Muscle layer of duodenum (tissue), 2 donors: Measurements from ENCODE around the gene CTNNA2.

Experiments used
- H3K27ac ChIP-seq: one replicate; pipeline ENCODE4 v1.7.0; 2013; ENCODE audit warnings: mild to moderate bottlenecking, low read length
- H3K27me3 ChIP-seq: one replicate; pipeline ENCODE4 v1.7.0; 2013; ENCODE audit warnings: low read depth, mild to moderate bottlenecking, control low read depth, low read length
- H3K36me3 ChIP-seq, 2 donors: one replicate each; pipeline ENCODE4 v1.7.0; 2013; ENCODE audit warnings: low read length in 2 of 2, control low read depth in 1 of 2, mild to moderate bottlenecking in 1 of 2; ENCODE audit not compliant: insufficient read depth in 2 of 2, control insufficient read depth in 1 of 2
- H3K4me1 ChIP-seq, 2 donors: one replicate each; pipeline ENCODE4 v1.7.0; 2013; ENCODE audit warnings: low read length in 2 of 2, mild to moderate bottlenecking in 2 of 2, control low read depth in 1 of 2, moderate library complexity in 1 of 2; ENCODE audit not compliant: insufficient read depth in 2 of 2, control insufficient read depth in 1 of 2
- H3K4me3 ChIP-seq, 2 donors: one replicate each; pipeline ENCODE4 v1.7.0; 2013; ENCODE audit warnings: low read length in 2 of 2, low read depth in 1 of 2, mild to moderate bottlenecking in 1 of 2
- H3K9me3 ChIP-seq, 2 donors: one replicate each; pipeline ENCODE4 v1.7.0; 2013; ENCODE audit warnings: low read length in 2 of 2, control low read depth in 1 of 2, mild to moderate bottlenecking in 1 of 2; ENCODE audit not compliant: control insufficient read depth in 1 of 2
- donor health status: healthy.

Gene CTNNA2

GRCh38 chr2:79573895-79574674 is 61.2 kb downstream of the CTNNA2 start:
- no peaks in the 10 kb centered on the region for H3K4me1 ChIP-seq
- H3K4me3 ChIP-seq: no peak overlapping the region
- no peaks in the 10 kb centered on the region for H3K36me3 ChIP-seq
- H3K27me3 ChIP-seq: no peaks in the 10 kb centered on the region
- H3K9me3 ChIP-seq: no peaks in the 10 kb centered on the region
- H3K27ac ChIP-seq: no peak overlapping the region

GRCh38 chr2:79576451-79576850 is 63.6 kb downstream of the CTNNA2 start:
- H3K4me1 ChIP-seq: no peaks in the 10 kb centered on the region
- no peak overlapping the region for H3K4me3 ChIP-seq
- H3K27ac ChIP-seq: no peak overlapping the region
- H3K27me3 ChIP-seq: no peaks in the 10 kb centered on the region
- no peaks in the 10 kb centered on the region for H3K36me3 ChIP-seq
- no peaks in the 10 kb centered on the region for H3K9me3 ChIP-seq

DNA sequence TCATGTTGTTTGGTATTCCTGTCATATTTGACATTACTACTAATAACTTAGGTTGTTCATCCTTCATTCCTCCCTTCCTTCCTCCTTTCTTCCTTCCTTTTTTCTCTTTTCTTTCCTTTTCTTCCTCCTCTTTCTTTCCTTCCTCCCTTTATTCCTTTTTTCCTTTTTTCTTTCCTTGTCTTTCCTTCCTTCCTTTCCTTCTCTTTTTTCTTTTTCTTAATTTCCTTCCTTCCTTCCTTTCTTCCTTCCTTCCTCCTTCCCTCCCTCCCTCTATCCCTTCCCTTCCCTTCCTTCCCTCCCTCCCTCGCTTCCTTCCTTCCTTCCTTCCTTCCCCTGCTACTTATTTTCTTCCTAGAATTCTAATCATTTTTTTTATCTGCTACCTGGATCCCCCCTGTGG is 66.1 kb downstream of the CTNNA2 start:
- no peak overlapping the region for H3K4me3 ChIP-seq
- H3K4me1 ChIP-seq: no peaks in the 10 kb centered on the region
- no peaks in the 10 kb centered on the region for H3K36me3 ChIP-seq

DNA sequence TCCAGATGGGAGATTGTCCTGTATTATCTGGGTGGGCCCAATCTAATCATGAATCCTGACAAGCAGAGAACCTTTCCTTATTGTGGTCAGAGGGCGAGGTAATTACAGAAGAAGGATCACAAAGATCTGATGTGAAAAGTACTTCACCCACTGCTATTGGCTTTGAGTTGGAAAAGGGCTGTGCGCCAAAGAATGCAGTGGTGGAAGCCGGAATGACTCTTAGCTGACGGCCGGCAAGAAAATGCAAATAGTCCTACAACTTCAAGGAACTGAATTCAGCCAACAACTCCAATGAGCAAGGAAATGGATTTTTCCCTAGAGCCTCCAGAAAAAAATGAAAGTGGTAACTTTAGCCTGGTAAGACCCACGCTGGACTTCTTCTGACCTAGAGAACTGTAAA is 67.3 kb downstream of the CTNNA2 start:
- H3K4me3 ChIP-seq: no peak overlapping the region

More for the DNA sequence above, 66.1 kb downstream of the CTNNA2 start:
- Histone ChIP-seq H3K27ac (no peak overlapping the region), H3K27me3 (no peaks in the 10 kb centered on the region), H3K9me3 (no peaks in the 10 kb centered on the region)

GRCh38 chr2:79585701-79586433 is 73.0 kb downstream of the CTNNA2 start:
- Histone ChIP-seq H3K27ac (no peak overlapping the region), H3K27me3 (no peaks in the 10 kb centered on the region), H3K36me3 (no peaks in the 10 kb centered on the region)

More for the DNA sequence above, 67.3 kb downstream of the CTNNA2 start:
- no peak overlapping the region for H3K27ac ChIP-seq
- H3K9me3 ChIP-seq: no peaks in the 10 kb centered on the region
- no peaks in the 10 kb centered on the region for H3K27me3 ChIP-seq
- no peaks in the 10 kb centered on the region for H3K36me3 ChIP-seq
- no peaks in the 10 kb centered on the region for H3K4me1 ChIP-seq

GRCh38 chr2:79591281-79591680 is 78.4 kb downstream of the CTNNA2 start:
- Histone ChIP-seq H3K4me1 (no peaks in the 10 kb centered on the region), H3K27me3 (no peaks in the 10 kb centered on the region), H3K36me3 (no peaks in the 10 kb centered on the region), H3K9me3 (peaks cover 0 to 5% of the 10 kb centered on the region in 2 donors), H3K4me3 (no peak overlapping the region), H3K27ac (no peak overlapping the region)

More at GRCh38 chr2:79585701-79586433, 73.0 kb downstream of the CTNNA2 start:
- no peaks in the 10 kb centered on the region for H3K4me1 ChIP-seq
- peaks cover 0 to 5% of the 10 kb centered on the region in 2 donors for H3K9me3 ChIP-seq
- no peak overlapping the region for H3K4me3 ChIP-seq

- H3K4me3 ChIP-seq: no peak overlapping the region
- H3K4me1 ChIP-seq: no peaks in the 10 kb centered on the region
- no peaks in the 10 kb centered on the region for H3K9me3 ChIP-seq
- no peaks in the 10 kb centered on the region for H3K36me3 ChIP-seq
- no peaks in the 10 kb centered on the region for H3K27me3 ChIP-seq
- H3K27ac ChIP-seq: no peak overlapping the region
These were observed 80.5 kb downstream of the CTNNA2 start for GRCh38 chr2:79593237-79593867.

- no peak overlapping the region for H3K27ac ChIP-seq
- H3K4me1 ChIP-seq: no peaks in the 10 kb centered on the region
- H3K4me3 ChIP-seq: no peak overlapping the region
- H3K27me3 ChIP-seq: no peaks in the 10 kb centered on the region
- no peaks in the 10 kb centered on the region for H3K36me3 ChIP-seq
- H3K9me3 ChIP-seq: no peaks in the 10 kb centered on the region
These were observed 83.6 kb downstream of the CTNNA2 start for GRCh38 chr2:79596403-79596802.

GRCh38 chr2:79604748-79605147 is 91.9 kb downstream of the CTNNA2 start:
- H3K27ac ChIP-seq: no peak overlapping the region
- H3K4me3 ChIP-seq: no peak overlapping the region
- no peaks in the 10 kb centered on the region for H3K9me3 ChIP-seq
- H3K4me1 ChIP-seq: no peaks in the 10 kb centered on the region
- H3K36me3 ChIP-seq: no peaks in the 10 kb centered on the region
- no peaks in the 10 kb centered on the region for H3K27me3 ChIP-seq

DNA sequence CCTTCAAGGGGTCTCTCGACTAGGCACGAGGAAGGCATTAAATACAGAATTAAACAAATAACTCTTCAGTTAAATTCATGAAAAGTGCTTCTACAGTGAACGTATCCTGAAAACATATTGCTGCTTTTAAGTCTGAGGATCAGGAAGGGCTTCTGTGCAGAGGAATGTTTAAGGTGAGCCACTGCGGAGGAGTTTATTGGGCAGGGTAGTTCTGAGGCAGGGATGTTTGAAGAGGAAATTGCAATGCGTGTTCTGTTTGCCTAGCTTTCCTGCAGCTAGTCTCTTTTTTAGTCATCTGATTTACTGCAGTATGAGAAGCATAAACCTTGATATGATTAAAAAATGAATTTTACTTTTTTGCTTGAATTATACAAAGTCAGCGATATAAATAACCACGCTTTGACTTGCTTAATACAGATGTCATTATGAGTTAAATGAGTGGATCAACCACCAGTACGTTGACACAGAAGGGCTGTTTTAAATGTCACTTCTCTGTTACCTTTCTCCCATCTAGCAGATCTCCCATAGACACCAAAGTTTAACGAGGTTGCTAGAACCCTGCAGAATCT is 98.7 kb downstream of the CTNNA2 start:
- H3K4me1 ChIP-seq: no peaks in the 10 kb centered on the region

DNA sequence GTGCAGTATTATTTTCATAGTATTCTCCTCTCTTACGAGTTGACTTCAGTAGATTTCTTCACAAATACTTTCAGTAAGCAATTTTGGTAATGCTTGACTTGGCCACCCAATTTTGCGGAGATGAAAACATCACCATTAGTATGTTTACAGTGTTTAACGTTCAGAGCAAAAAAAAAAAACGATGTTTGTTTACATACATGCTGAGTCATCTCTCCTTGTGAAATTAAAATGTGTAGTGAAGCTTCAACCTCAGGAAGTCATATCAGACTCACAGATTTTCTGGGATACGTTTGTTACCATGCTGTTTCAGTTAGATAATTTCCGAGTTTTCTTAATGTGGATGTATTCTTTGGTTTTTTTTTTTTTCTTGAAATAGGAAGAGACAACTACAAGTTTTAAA is 100.1 kb downstream of the CTNNA2 start:
- H3K27me3 ChIP-seq: no peaks in the 10 kb centered on the region
- no peak overlapping the region for H3K4me3 ChIP-seq
- no peaks in the 10 kb centered on the region for H3K9me3 ChIP-seq

More for the DNA sequence above, 98.7 kb downstream of the CTNNA2 start:
- no peaks in the 10 kb centered on the region for H3K9me3 ChIP-seq
- H3K4me3 ChIP-seq: no peak overlapping the region
- no peaks in the 10 kb centered on the region for H3K36me3 ChIP-seq
- H3K27me3 ChIP-seq: no peaks in the 10 kb centered on the region
- H3K27ac ChIP-seq: no peak overlapping the region

More for the DNA sequence above, 100.1 kb downstream of the CTNNA2 start:
- Histone ChIP-seq H3K36me3 (no peaks in the 10 kb centered on the region), H3K4me1 (no peaks in the 10 kb centered on the region), H3K27ac (no peak overlapping the region)
